GM12864 (cell line): ENCODE data around the gene CLNK.

Experiments used
- DNase-seq: peaks from one replicate; pipeline ENCODE4 v3.0.0-alpha.2; 2011; ENCODE audit warnings: low read depth
- H3K4me3 ChIP-seq: 2 replicates; pipeline ENCODE4 v1.5.1; 2011; ENCODE audit warnings: mild to moderate bottlenecking, low read depth, low read length, control low read depth
- CTCF ChIP-seq: IDR thresholded peaks from 2 replicates; pipeline ENCODE4 v1.5.1; 2011; ENCODE audit warnings: low read depth, mild to moderate bottlenecking, moderate library complexity, low read length, control low read depth, inconsistent platforms; ENCODE audit errors: missing control alignments

Gene CLNK

GRCh38 chr4:10554694-10555093 lies 129.9 kb downstream of the CLNK start:
- no peak overlapping the region for H3K4me3 ChIP-seq
- DNase-seq, result no peak
- TF ChIP-seq CTCF, result peak; percentile 77

- no peak for TF ChIP-seq CTCF
- H3K4me3 ChIP-seq, result no peak overlapping the region
These were observed 130.4 kb downstream of the CLNK start for GRCh38 chr4:10554121-10554520.

GRCh38 chr4:10552591-10553280 lies 131.8 kb downstream of the CLNK start:
- no peak for DNase-seq
- TF ChIP-seq CTCF, result no peak
- H3K4me3 ChIP-seq, result no peak overlapping the region

More at GRCh38 chr4:10554121-10554520, 130.4 kb downstream of the CLNK start:
- no peak for DNase-seq

- TF ChIP-seq CTCF, result no peak
- H3K4me3 ChIP-seq, result no peak overlapping the region
- no peak for DNase-seq
These were observed 148.7 kb downstream of the CLNK start for GRCh38 chr4:10535912-10536311.

- no peak overlapping the region for H3K4me3 ChIP-seq
- DNase-seq, result no peak
- no peak for TF ChIP-seq CTCF
These were observed 149.7 kb downstream of the CLNK start for GRCh38 chr4:10534820-10535219.

GRCh38 chr4:10532155-10532554 lies 152.4 kb downstream of the CLNK start:
- H3K4me3 ChIP-seq, result no peak overlapping the region
- no peak for DNase-seq
- TF ChIP-seq CTCF, result no peak

GRCh38 chr4:10530137-10530786 lies 154.3 kb downstream of the CLNK start:
- DNase-seq, result no peak
- no peak overlapping the region for H3K4me3 ChIP-seq
- no peak for TF ChIP-seq CTCF
